ENCODE measurements around the gene PPFIA4.
"Not testable (repeated sequence)": the region's sequence is repeated elsewhere in the genome, so short reads cannot be mapped to it uniquely, and the experiment has no call there.

Gene PPFIA4

GRCh38 chr1:203026031-203026665, at the start of gene PPFIA4:
PPFIA4 (plus strand) TSS chr1:203026491; CDS start chr1:203039009, 12,518 bp downstream.
- peak; percentile 86 for DNase-seq

GRCh38 chr1:202976633-202977032, 49.7 kb upstream of the PPFIA4 start:
- no peak for DNase-seq

GRCh38 chr1:202979459-202979858, 46.8 kb upstream of the PPFIA4 start:
- DNase-seq: no peak

GRCh38 chr1:202981939-202982338, 44.4 kb upstream of the PPFIA4 start:
- DNase-seq: no peak

- DNase-seq: no peak
These were observed 43.4 kb upstream of the PPFIA4 start for GRCh38 chr1:202982715-202983430.

- not testable (repeated sequence) for DNase-seq
These were observed 40.2 kb upstream of the PPFIA4 start for GRCh38 chr1:202986120-202986519.

GRCh38 chr1:202987255-202987654, 39.0 kb upstream of the PPFIA4 start:
- no peak for DNase-seq

- no peak for DNase-seq
These were observed 38.2 kb upstream of the PPFIA4 start for GRCh38 chr1:202987922-202988583.

- DNase-seq: no peak
These were observed 36.4 kb upstream of the PPFIA4 start for GRCh38 chr1:202989879-202990278.

GRCh38 chr1:202991112-202991511, 35.2 kb upstream of the PPFIA4 start:
- DNase-seq: no peak

GRCh38 chr1:202994756-202995155, 31.5 kb upstream of the PPFIA4 start:
- DNase-seq: no peak

- peak; percentile 58 for DNase-seq
These were observed 27.2 kb upstream of the PPFIA4 start for GRCh38 chr1:202998836-202999750.

GRCh38 chr1:203000217-203000944, 25.9 kb upstream of the PPFIA4 start:
- no peak for DNase-seq

- no peak for DNase-seq
These were observed 24.3 kb upstream of the PPFIA4 start for GRCh38 chr1:203001986-203002385.

- DNase-seq: no peak
These were observed 23.3 kb upstream of the PPFIA4 start for GRCh38 chr1:203002951-203003350.

GRCh38 chr1:203005395-203006142, 20.7 kb upstream of the PPFIA4 start:
- DNase-seq: not testable (repeated sequence)

- peak; percentile 95 for DNase-seq
These were observed 19.1 kb upstream of the PPFIA4 start, which contains the start of gene TMEM183A for GRCh38 chr1:203006948-203007871. TMEM183A (plus strand) TSS chr1:203007374; CDS start chr1:203007466, 92 bp downstream.

- no peak for DNase-seq
These were observed 17.1 kb upstream of the PPFIA4 start for GRCh38 chr1:203009185-203009584.

- DNase-seq: no peak
These were observed 14.7 kb upstream of the PPFIA4 start for GRCh38 chr1:203011582-203011981.

- DNase-seq: no peak
These were observed 9.2 kb upstream of the PPFIA4 start for GRCh38 chr1:203017061-203017460.
